GM12878 (cell line): ENCODE measurements around the gene NPAS3. TPM values are rescaled to one million over a fixed set of nuclear protein-coding genes. Genes with fewer than 3 reads are reported as not detected.

ENCODE experiments used
- ATAC-seq: fragments of 200-7000 bp; cut with Tn5 transposase; 3 replicates; pipeline ENCODE4 v1.9.1; 2020; ENCODE audit warnings: mild to moderate bottlenecking, moderate library complexity
- BruUV-seq: library from RNA; stranded (reverse); fragments of 400-500 nt; replicated peaks from 2 replicates; lab custom pipeline; 2021; lab: Mats Ljungman, UMichigan
- CTCF ChIA-PET: fragments of 300-600 bp; sonication (Branson Sonifier 250); formaldehyde crosslinking; extraction: SDS; loops from one replicate; lab custom pipeline; 2021; ENCODE audit warnings: inconsistent platforms; lab: Yijun Ruan, JAX
- POLR2A ChIA-PET: fragments of 350-600 bp; formaldehyde crosslinking; extraction: SDS; loops from one replicate; lab custom pipeline; 2021; ENCODE audit warnings: inconsistent platforms; lab: Charles Lee
- RAD21 ChIA-PET: fragments of 300-600 bp; sonication (Branson Sonifier 250); formaldehyde crosslinking; loops from one replicate; lab custom pipeline; 2023; ENCODE audit warnings: antibody characterized with exemption; ENCODE audit not compliant: unreplicated experiment; lab: Charles Lee
- SMC1A ChIA-PET: fragments of 300-600 bp; sonication (Branson Sonifier 250); formaldehyde crosslinking; loops from one replicate; lab custom pipeline; 2023; ENCODE audit not compliant: unreplicated experiment, uncharacterized antibody; lab: Charles Lee
- DNase-seq: peaks from one replicate; pipeline ENCODE4 v3.0.0-alpha.2; 2011; ENCODE audit warnings: low read depth, low spot score
- FAIRE-seq: peaks from 3 replicates; lab custom pipeline; 2011; peaks lifted over from hg19 to GRCh38; lab: Jason Lieb, UNC
- H2AFZ ChIP-seq: 2 replicates; pipeline ENCODE4 v1.6.0; 2011; ENCODE audit warnings: low read depth, low read length, control low read depth; ENCODE audit not compliant: control insufficient read depth
- H3K27ac ChIP-seq: 2 replicates; pipeline ENCODE4 v1.5.1; 2011; ENCODE audit warnings: control low read depth; ENCODE audit not compliant: control insufficient read depth, insufficient read depth
- H3K27me3 ChIP-seq, 2 experiments: replicated peaks in 1 of 2; 2 replicates each; pipeline versions ENCODE4 v1.6.0 to v1.6.1; 2011; ENCODE audit warnings: low read length in 1 of 2; ENCODE audit not compliant: control insufficient read depth in 2 of 2, insufficient read depth in 2 of 2
- H3K36me3 ChIP-seq, 2 experiments: 2 replicates each; pipeline ENCODE4 v1.5.1; 2011; ENCODE audit warnings: low read length in 1 of 2; ENCODE audit not compliant: control insufficient read depth in 2 of 2, insufficient read depth in 2 of 2
- H3K4me1 ChIP-seq: 2 replicates; pipeline ENCODE4 v1.6.1; 2011; ENCODE audit warnings: mild to moderate bottlenecking, low read length, moderate library complexity, mixed read lengths; ENCODE audit not compliant: control insufficient read depth, insufficient read depth
- H3K4me2 ChIP-seq: 2 replicates; pipeline ENCODE4 v1.6.0; 2011; ENCODE audit warnings: control low read depth; ENCODE audit not compliant: control insufficient read depth, insufficient read depth
- H3K4me3 ChIP-seq: fragments of 200-600 bp; sonication (generic); 2 replicates; pipeline ENCODE4 v1.5.1; 2016
- H3K79me2 ChIP-seq: 2 replicates; pipeline ENCODE4 v1.6.0; 2011; ENCODE audit warnings: low read length; ENCODE audit not compliant: control insufficient read depth, insufficient read depth
- H3K9ac ChIP-seq: 2 replicates; pipeline ENCODE4 v1.8.0; 2011; ENCODE audit warnings: low read length, control low read depth, mixed read lengths; ENCODE audit not compliant: control insufficient read depth, insufficient read depth
- H3K9me3 ChIP-seq: replicated peaks from 3 replicates; pipeline ENCODE4 v1.5.1; 2011; ENCODE audit warnings: mild to moderate bottlenecking, low read length; ENCODE audit not compliant: control insufficient read depth, insufficient read depth
- H4K20me1 ChIP-seq: 2 replicates; pipeline ENCODE4 v1.6.0; 2011; ENCODE audit not compliant: control insufficient read depth, insufficient read depth
- NBN ChIP-seq: fragments of 450-650 bp; IDR thresholded peaks from 2 replicates; pipeline ENCODE4 v1.6.1; 2016
- NFYB ChIP-seq: IDR thresholded peaks from 2 replicates; pipeline ENCODE4 v1.6.1; 2011; ENCODE audit warnings: low read depth, mild to moderate bottlenecking, low read length, improper control_type of control experiment, moderate library complexity; ENCODE audit not compliant: insufficient read depth
- RELA ChIP-seq: fragments of 450-650 bp; IDR thresholded peaks from 2 replicates; pipeline ENCODE4 v1.8.0; 2014; ENCODE audit warnings: borderline replicate concordance; ENCODE audit not compliant: partially characterized antibody
- RUNX3 ChIP-seq: IDR thresholded peaks from 2 replicates; pipeline ENCODE4 v1.6.1; 2012; ENCODE audit warnings: low read length, inconsistent platforms
- ZBED1 ChIP-seq: IDR thresholded peaks from 2 replicates; pipeline ENCODE4 v1.6.1; 2016; ENCODE audit warnings: borderline replicate concordance
- ZNF207 ChIP-seq: fragments of 450-650 bp; IDR thresholded peaks from 2 replicates; pipeline ENCODE4 v1.6.1; 2014; ENCODE audit warnings: antibody characterized with exemption, mild to moderate bottlenecking, borderline replicate concordance
- ZNF622 ChIP-seq: fragments of 450-650 bp; IDR thresholded peaks from 2 replicates; pipeline ENCODE4 v1.6.1; 2017; ENCODE audit warnings: mild to moderate bottlenecking, inconsistent platforms
- WGBS: methylation state at CpG from one replicate; pipeline ENCODE4 v1.1.6; 2016; ENCODE audit warnings: low lambda C conversion rate; ENCODE audit not compliant: insufficient replicate concordance, insufficient coverage; ENCODE audit errors: missing lambda C conversion rate; 5-methylcytosine and 5-hydroxymethylcytosine counted together
- in situ Hi-C: fragments of 300-500 bp; cut with MboI; formaldehyde crosslinking; loops from 9 replicates; pipeline ENCODE4 v1.14.3; 2018; ENCODE audit warnings: mixed read lengths
- intact Hi-C: fragments of 100-400 bp; cut with micrococcal nuclease; formaldehyde crosslinking; loops from one replicate; pipeline ENCODE4 v1.14.2; 2022; ENCODE audit not compliant: unreplicated experiment
- polyA plus RNA-seq, 11 experiments: library from polyadenylated mRNA; depleted of rRNA in 4 of 11; unstranded in 6 of 11; stranded (reverse) in 5 of 11; fragments of >200 nt; fragmentation: Nextera tagmentation in 4 of 11; fragmentation: Illumina TruSeq in 1 of 11; extraction: Ambion mirVana in 4 of 11; extraction: Trizol in 1 of 11; gene quantifications; 1 replicate in 1 of 11; 2 replicates in 10 of 11; pipeline versions ENCODE4 v1.2.1 to v1.2.3, GENCODE V29; 2011 to 2016; ENCODE audit warnings: inconsistent platforms in 2 of 11, missing spikeins in 2 of 11, low read depth in 1 of 11
- total RNA-seq, 4 experiments: library from RNA; depleted of rRNA in 3 of 4; stranded (reverse); fragments of >200 nt in 3 of 4; fragmentation: Illumina TruSeq in 1 of 4; extraction: Trizol in 1 of 4; gene quantifications; 2 replicates each; pipeline versions ENCODE4 v1.2.1 to v1.2.3, GENCODE V29; 2013 to 2021
- TF ChIP-seq, protein P1 (sequence below): fragments of 450-650 bp; IDR thresholded peaks from 2 replicates; pipeline ENCODE4 v1.6.1; 2016; ENCODE audit warnings: mild to moderate bottlenecking
- TF ChIP-seq, protein P2 (sequence below): fragments of 450-650 bp; formaldehyde crosslinking; IDR thresholded peaks from 2 replicates; pipeline ENCODE4 v1.4.0; 2020; ENCODE audit warnings: mild to moderate bottlenecking, moderate library complexity
- TF ChIP-seq, protein P3 (sequence below), 3 experiments: IDR thresholded peaks in 2 of 3; conservative IDR thresholded peaks in 1 of 3; 2 replicates each; pipeline ENCODE4 v1.5.1; 2011; ENCODE audit warnings: low read depth in 3 of 3, low read length in 3 of 3, mild to moderate bottlenecking in 3 of 3, control low read depth in 2 of 3, moderate library complexity in 2 of 3, inconsistent platforms in 1 of 3, mixed read lengths in 1 of 3; ENCODE audit not compliant: control insufficient read depth in 2 of 3, insufficient read depth in 1 of 3; ENCODE audit errors: extremely low read depth in 1 of 3

The NPAS3 gene
- total and polyA plus RNA-seq, 10 of the 15 experiments (the other 5 are each of a cell fraction or from before 2014, with no cell fraction given): under 0.01 to 2.7 (median 0.03) TPM; not detected in 6

DNA sequence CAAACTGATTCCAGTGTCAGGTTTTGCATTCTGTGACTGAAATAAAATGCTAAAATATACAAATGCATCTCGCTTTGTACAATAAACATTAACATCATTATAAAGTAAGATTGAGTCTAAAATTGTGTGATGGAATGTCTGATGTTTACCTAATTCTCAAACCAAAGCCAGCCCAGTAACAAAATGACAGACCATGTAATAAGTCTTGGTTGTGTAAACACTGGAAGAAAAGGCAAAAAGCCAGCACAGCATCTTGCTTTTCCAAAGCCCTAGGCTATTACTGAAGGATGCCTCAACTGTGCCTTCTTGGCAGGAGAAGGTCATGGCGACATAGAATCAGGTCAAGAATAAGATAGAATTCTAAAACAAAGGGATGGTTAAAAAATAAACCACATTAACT is 842.6 kb downstream of the NPAS3 start:
- H3K4me2 ChIP-seq: no peak overlapping the region
- 2% methylated on average over 2 of the region's 2 CpGs for WGBS
- H3K27me3 ChIP-seq: peaks cover 0 to 4% of the 10 kb centered on the region in 2 experiments; a peak in 1 of 4 replicates
- H2AFZ ChIP-seq: no peak overlapping the region
- no TSS peak for BruUV-seq
- no peaks in the 10 kb centered on the region for H3K4me1 ChIP-seq
- no peaks in the 10 kb centered on the region for H3K9me3 ChIP-seq
- H3K36me3 ChIP-seq: no peaks in the 10 kb centered on the region
- CTCF ChIA-PET: no interaction called here
- in situ Hi-C loops (no loop called here), intact Hi-C loops (no loop called here)
- RAD21 ChIA-PET: no interaction called here
- H3K9ac ChIP-seq: no peak overlapping the region
- no peak overlapping the region for H3K27ac ChIP-seq
- FAIRE-seq (no peak), DNase-seq (no peak), ATAC-seq (no peak)
- POLR2A ChIA-PET: no interaction called here
- H4K20me1 ChIP-seq: no peaks in the 10 kb centered on the region
- H3K4me3 ChIP-seq: no peak overlapping the region
- H3K79me2 ChIP-seq: no peaks in the 10 kb centered on the region
- SMC1A ChIA-PET: interaction anchor here (1.2 to 3.0 kb wide), 4 partner anchors 11 to 107 kb away, joined by 4 to 15 read pairs (median 6); no protein-coding TSS in a partner anchor
- no peak for TF ChIP-seq NFYB
- no peak for TF ChIP-seq RUNX3
- TF ChIP-seq, all 136 proteins: peak for 0

DNA sequence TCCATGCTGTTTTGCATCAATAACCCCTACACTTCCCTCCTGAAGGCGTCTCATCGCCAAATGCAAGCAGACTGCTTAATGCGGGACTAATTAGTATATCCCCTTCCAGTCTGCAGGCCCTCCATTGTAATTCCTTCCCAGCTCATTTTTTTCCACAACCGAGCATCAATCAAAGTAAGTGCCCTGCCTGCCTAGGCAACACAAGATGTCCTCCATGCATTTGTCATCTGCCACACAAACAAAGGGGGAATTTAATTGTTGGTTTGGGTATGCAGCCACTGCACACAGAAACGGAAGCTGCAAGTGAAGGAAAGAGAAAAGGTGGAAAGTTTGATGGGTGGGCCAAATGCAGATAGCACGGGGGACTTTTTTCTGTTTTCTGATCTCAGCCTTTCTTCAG is 844.2 kb downstream of the NPAS3 start:
- WGBS: 51% methylated on average over 6 of the region's 6 CpGs
- H3K9ac ChIP-seq: no peak overlapping the region
- DNase-seq (no peak), FAIRE-seq (no peak), ATAC-seq (no peak)
- H3K4me1 ChIP-seq: no peaks in the 10 kb centered on the region
- ChIA-PET POLR2A (interaction anchor here (0.5 kb wide), 1 partner anchor 16 kb away, joined by 3 read pairs; no protein-coding TSS in a partner anchor), SMC1A (interaction anchor here (0.6 to 3.4 kb wide), 10 partner anchors 9 to 457 kb away, joined by 3 to 15 read pairs (median 5); no protein-coding TSS in a partner anchor), RAD21 (interaction anchor here (1.0 to 3.2 kb wide), 3 partner anchors 10 to 107 kb away, joined by 3 to 11 read pairs (median 8); no protein-coding TSS in a partner anchor), CTCF (interaction anchor here (0.8 to 1.4 kb wide), 6 partner anchors 9 to 107 kb away, joined by 3 to 8 read pairs (median 4); no protein-coding TSS in a partner anchor)
- H3K79me2 ChIP-seq: no peaks in the 10 kb centered on the region
- no peak overlapping the region for H3K27ac ChIP-seq
- H4K20me1 ChIP-seq: no peaks in the 10 kb centered on the region
- H3K4me3 ChIP-seq: no peak overlapping the region
- H3K9me3 ChIP-seq: no peaks in the 10 kb centered on the region
- peaks cover 0 to under 1% of the 10 kb centered on the region in 2 experiments; a peak in 1 of 4 replicates for H3K27me3 ChIP-seq
- intact Hi-C loops (no loop called here), in situ Hi-C loops (no loop called here)
- H3K36me3 ChIP-seq: no peaks in the 10 kb centered on the region
- BruUV-seq: no TSS peak
- H2AFZ ChIP-seq: no peak overlapping the region
- no peak overlapping the region for H3K4me2 ChIP-seq
- TF ChIP-seq, protein P1, sequence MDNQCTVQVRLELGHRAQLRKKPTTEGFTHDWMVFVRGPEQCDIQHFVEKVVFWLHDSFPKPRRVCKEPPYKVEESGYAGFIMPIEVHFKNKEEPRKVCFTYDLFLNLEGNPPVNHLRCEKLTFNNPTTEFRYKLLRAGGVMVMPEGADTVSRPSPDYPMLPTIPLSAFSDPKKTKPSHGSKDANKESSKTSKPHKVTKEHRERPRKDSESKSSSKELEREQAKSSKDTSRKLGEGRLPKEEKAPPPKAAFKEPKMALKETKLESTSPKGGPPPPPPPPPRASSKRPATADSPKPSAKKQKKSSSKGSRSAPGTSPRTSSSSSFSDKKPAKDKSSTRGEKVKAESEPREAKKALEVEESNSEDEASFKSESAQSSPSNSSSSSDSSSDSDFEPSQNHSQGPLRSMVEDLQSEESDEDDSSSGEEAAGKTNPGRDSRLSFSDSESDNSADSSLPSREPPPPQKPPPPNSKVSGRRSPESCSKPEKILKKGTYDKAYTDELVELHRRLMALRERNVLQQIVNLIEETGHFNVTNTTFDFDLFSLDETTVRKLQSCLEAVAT: no peak
- no peak for TF ChIP-seq NBN
- TF ChIP-seq, protein P2, sequence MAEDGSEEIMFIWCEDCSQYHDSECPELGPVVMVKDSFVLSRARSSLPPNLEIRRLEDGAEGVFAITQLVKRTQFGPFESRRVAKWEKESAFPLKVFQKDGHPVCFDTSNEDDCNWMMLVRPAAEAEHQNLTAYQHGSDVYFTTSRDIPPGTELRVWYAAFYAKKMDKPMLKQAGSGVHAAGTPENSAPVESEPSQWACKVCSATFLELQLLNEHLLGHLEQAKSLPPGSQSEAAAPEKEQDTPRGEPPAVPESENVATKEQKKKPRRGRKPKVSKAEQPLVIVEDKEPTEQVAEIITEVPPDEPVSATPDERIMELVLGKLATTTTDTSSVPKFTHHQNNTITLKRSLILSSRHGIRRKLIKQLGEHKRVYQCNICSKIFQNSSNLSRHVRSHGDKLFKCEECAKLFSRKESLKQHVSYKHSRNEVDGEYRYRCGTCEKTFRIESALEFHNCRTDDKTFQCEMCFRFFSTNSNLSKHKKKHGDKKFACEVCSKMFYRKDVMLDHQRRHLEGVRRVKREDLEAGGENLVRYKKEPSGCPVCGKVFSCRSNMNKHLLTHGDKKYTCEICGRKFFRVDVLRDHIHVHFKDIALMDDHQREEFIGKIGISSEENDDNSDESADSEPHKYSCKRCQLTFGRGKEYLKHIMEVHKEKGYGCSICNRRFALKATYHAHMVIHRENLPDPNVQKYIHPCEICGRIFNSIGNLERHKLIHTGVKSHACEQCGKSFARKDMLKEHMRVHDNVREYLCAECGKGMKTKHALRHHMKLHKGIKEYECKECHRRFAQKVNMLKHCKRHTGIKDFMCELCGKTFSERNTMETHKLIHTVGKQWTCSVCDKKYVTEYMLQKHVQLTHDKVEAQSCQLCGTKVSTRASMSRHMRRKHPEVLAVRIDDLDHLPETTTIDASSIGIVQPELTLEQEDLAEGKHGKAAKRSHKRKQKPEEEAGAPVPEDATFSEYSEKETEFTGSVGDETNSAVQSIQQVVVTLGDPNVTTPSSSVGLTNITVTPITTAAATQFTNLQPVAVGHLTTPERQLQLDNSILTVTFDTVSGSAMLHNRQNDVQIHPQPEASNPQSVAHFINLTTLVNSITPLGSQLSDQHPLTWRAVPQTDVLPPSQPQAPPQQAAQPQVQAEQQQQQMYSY (CRISPR knock-in tag): no peak
- TF ChIP-seq ZNF207: no peak
- TF ChIP-seq RELA: no peak
- TF ChIP-seq ZNF622: no peak
- TF ChIP-seq, protein P3, sequence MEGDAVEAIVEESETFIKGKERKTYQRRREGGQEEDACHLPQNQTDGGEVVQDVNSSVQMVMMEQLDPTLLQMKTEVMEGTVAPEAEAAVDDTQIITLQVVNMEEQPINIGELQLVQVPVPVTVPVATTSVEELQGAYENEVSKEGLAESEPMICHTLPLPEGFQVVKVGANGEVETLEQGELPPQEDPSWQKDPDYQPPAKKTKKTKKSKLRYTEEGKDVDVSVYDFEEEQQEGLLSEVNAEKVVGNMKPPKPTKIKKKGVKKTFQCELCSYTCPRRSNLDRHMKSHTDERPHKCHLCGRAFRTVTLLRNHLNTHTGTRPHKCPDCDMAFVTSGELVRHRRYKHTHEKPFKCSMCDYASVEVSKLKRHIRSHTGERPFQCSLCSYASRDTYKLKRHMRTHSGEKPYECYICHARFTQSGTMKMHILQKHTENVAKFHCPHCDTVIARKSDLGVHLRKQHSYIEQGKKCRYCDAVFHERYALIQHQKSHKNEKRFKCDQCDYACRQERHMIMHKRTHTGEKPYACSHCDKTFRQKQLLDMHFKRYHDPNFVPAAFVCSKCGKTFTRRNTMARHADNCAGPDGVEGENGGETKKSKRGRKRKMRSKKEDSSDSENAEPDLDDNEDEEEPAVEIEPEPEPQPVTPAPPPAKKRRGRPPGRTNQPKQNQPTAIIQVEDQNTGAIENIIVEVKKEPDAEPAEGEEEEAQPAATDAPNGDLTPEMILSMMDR (IDR thresholded peaks at IDR 0.05 in 2 of 3, conservative IDR thresholded peaks at IDR 0.05 in 1 of 3; ENCODE audit: control insufficient read depth in 2 of 3, extremely low read depth in 1 of 3, insufficient read depth in 1 of 3, low read depth in 3 of 3, low read length in 3 of 3): no peak
- no peak for TF ChIP-seq ZBED1
